Keratinocyte (primary cell): ENCODE results near the gene SYNGR1. TPM values are rescaled to one million over a fixed set of nuclear protein-coding genes. Genes with fewer than 3 reads are reported as not detected.

Experiments
- DNase-seq: peaks from one replicate; pipeline ENCODE4 v3.0.0-alpha.2; 2011; ENCODE audit warnings: low read depth, missing footprints, low spot score
- FAIRE-seq: peaks from 2 replicates; lab custom pipeline; 2011; peaks lifted over from hg19 to GRCh38; lab: Jason Lieb, UNC
- H2AFZ ChIP-seq: 2 replicates; pipeline ENCODE4 v1.6.0; 2012; ENCODE audit warnings: low read length, control low read depth, inconsistent platforms; ENCODE audit not compliant: control insufficient read depth
- H3K27ac ChIP-seq: 2 replicates; pipeline ENCODE4 v1.5.1; 2011; ENCODE audit warnings: low read length; ENCODE audit not compliant: control insufficient read depth, insufficient read depth
- H3K27me3 ChIP-seq: 3 replicates; pipeline ENCODE4 v1.6.0; 2011; ENCODE audit warnings: low read length; ENCODE audit not compliant: control insufficient read depth, insufficient read depth; ENCODE audit errors: extremely low read depth
- H3K36me3 ChIP-seq, 2 experiments: 2 replicates in 1 of 2; 3 replicates in 1 of 2; pipeline ENCODE4 v1.5.1; 2011; ENCODE audit warnings: low read length in 2 of 2, mild to moderate bottlenecking in 1 of 2; ENCODE audit not compliant: control insufficient read depth in 2 of 2, insufficient read depth in 2 of 2; ENCODE audit errors: extremely low read depth in 1 of 2
- H3K4me1 ChIP-seq: 3 replicates; pipeline ENCODE4 v1.5.1; 2011; ENCODE audit warnings: low read length; ENCODE audit not compliant: control insufficient read depth, insufficient read depth; ENCODE audit errors: extremely low read depth
- H3K4me2 ChIP-seq: 3 replicates; pipeline ENCODE4 v1.6.0; 2011; ENCODE audit warnings: low read depth, low read length; ENCODE audit not compliant: control insufficient read depth, insufficient read depth; ENCODE audit errors: extremely low read depth
- H3K4me3 ChIP-seq, 3 experiments: fragments of 200-600 bp in 1 of 3; sonication (generic) in 1 of 3; 2 replicates in 2 of 3; 3 replicates in 1 of 3; pipeline ENCODE4 v1.5.1; 2011 to 2016; ENCODE audit warnings: low read length in 3 of 3, mild to moderate bottlenecking in 3 of 3, control low read depth in 2 of 3, inconsistent platforms in 1 of 3, low read depth in 1 of 3, mixed read lengths in 1 of 3, mixed run types in 1 of 3, moderate library complexity in 1 of 3; ENCODE audit not compliant: control insufficient read depth in 2 of 3, insufficient read depth in 2 of 3; ENCODE audit errors: extremely low read depth in 1 of 3
- H3K79me2 ChIP-seq: 2 replicates; pipeline ENCODE4 v1.6.0; 2012; ENCODE audit warnings: low read length; ENCODE audit not compliant: control insufficient read depth, insufficient read depth
- H3K9ac ChIP-seq: 3 replicates; pipeline ENCODE4 v1.6.0; 2011; ENCODE audit warnings: low read length; ENCODE audit not compliant: control insufficient read depth, insufficient read depth; ENCODE audit errors: extremely low read depth
- H3K9me1 ChIP-seq: 3 replicates; pipeline ENCODE4 v1.6.0; 2011; ENCODE audit warnings: low read length; ENCODE audit not compliant: control insufficient read depth, insufficient read depth; ENCODE audit errors: extremely low read depth
- H3K9me3 ChIP-seq: 2 replicates; pipeline ENCODE4 v1.5.1; 2012; ENCODE audit warnings: low read depth, low read length; ENCODE audit not compliant: control insufficient read depth
- H4K20me1 ChIP-seq: 3 replicates; pipeline ENCODE4 v1.6.0; 2011; ENCODE audit warnings: low read length; ENCODE audit not compliant: control insufficient read depth, insufficient read depth; ENCODE audit errors: extremely low read depth
- CTCF ChIP-seq, 3 experiments: IDR thresholded peaks in 1 of 3; conservative IDR thresholded peaks in 1 of 3; optimal IDR thresholded peaks in 1 of 3; 2 replicates in 2 of 3; 3 replicates in 1 of 3; pipeline versions ENCODE3 to v1.5.1; 2011; ENCODE audit warnings: low read length in 3 of 3, mild to moderate bottlenecking in 3 of 3, moderate library complexity in 2 of 3, control low read depth in 1 of 3, inconsistent platforms in 1 of 3; ENCODE audit not compliant: insufficient read depth in 2 of 3; ENCODE audit errors: extremely low read depth in 1 of 3
- EZH2 ChIP-seq: IDR thresholded peaks from one replicate; pipeline ENCODE4 v1.6.1; 2012; ENCODE audit warnings: inconsistent platforms, mild to moderate bottlenecking, low read length, moderate library complexity
- dilution Hi-C: fragments of 300-500 bp; cut with MboI; formaldehyde crosslinking; loops from one replicate; pipeline ENCODE4 v1.7.0; 2020; ENCODE audit warnings: low sequenced_read_pairs; ENCODE audit not compliant: extremely low pct_ligation_motif_present
- polyA plus RNA-seq, 5 experiments: library from polyadenylated mRNA; depleted of rRNA in 3 of 5; stranded (reverse) in 3 of 5; stranded (forward) in 1 of 5; unstranded in 1 of 5; fragments of >200 nt; gene quantifications; 1 replicate in 1 of 5; 2 replicates in 3 of 5; 3 replicates in 1 of 5; pipeline versions ENCODE4 v1.2.1 to v1.2.3, GENCODE V29; 2011 to 2012; ENCODE audit warnings: missing spikeins in 2 of 5, low read depth in 1 of 5, low replicate concordance in 1 of 5

SYNGR1 gene
- polyA plus RNA-seq, 1 donor (not counting 4 experiments of a cell fraction or from before 2014, with no cell fraction given), result 0.63 TPM

GRCh38 chr22:39405346-39406085, 55.7 kb downstream of the SYNGR1 start:
- Histone ChIP-seq H4K20me1 (no peaks in the 10 kb centered on the region), H3K9me1 (no peaks in the 10 kb centered on the region), H3K4me3 (no peak overlapping the region), H3K4me1 (peaks cover 18% of the 10 kb centered on the region), H3K27me3 (no peaks in the 10 kb centered on the region), H3K79me2 (peaks cover 34% of the 10 kb centered on the region), H2AFZ (no peak overlapping the region), H3K9ac (no peak overlapping the region), H3K36me3 (peaks cover 0 to 3% of the 10 kb centered on the region in 2 experiments), H3K9me3 (no peaks in the 10 kb centered on the region), H3K27ac (no peak overlapping the region), H3K4me2 (no peak overlapping the region)
- TF ChIP-seq CTCF (optimal IDR thresholded peaks at IDR 0.05 in 1 of 3, IDR thresholded peaks at IDR 0.05 in 1 of 3, conservative IDR thresholded peaks at IDR 0.05 in 1 of 3; ENCODE audit: extremely low read depth in 1 of 3, insufficient read depth in 2 of 3, low read length in 3 of 3) (no peak), EZH2 (no peak)
- DNase-seq (no peak), FAIRE-seq (no peak)
- dilution Hi-C loops, result no loop called here

- Histone ChIP-seq H3K4me1 (peaks cover 12% of the 10 kb centered on the region), H2AFZ (peak overlapping the region; percentile 51), H3K27me3 (no peaks in the 10 kb centered on the region), H3K27ac (peak overlapping the region; percentile 56), H3K79me2 (peaks cover 15% of the 10 kb centered on the region), H3K9me1 (no peaks in the 10 kb centered on the region), H3K4me3 (no peak overlapping the region), H3K9ac (peak overlapping the region; percentile 47), H3K36me3 (peaks cover 0 to 3% of the 10 kb centered on the region in 2 experiments), H4K20me1 (no peaks in the 10 kb centered on the region), H3K4me2 (peak overlapping the region; percentile 62), H3K9me3 (no peaks in the 10 kb centered on the region)
- peak; percentile 44 for FAIRE-seq
- TF ChIP-seq CTCF (optimal IDR thresholded peaks at IDR 0.05 in 1 of 3, IDR thresholded peaks at IDR 0.05 in 1 of 3, conservative IDR thresholded peaks at IDR 0.05 in 1 of 3; ENCODE audit: extremely low read depth in 1 of 3, insufficient read depth in 2 of 3, low read length in 3 of 3) (no peak), EZH2 (no peak)
- no peak for DNase-seq
- dilution Hi-C loops, result no loop called here
These were observed 58.4 kb downstream of the SYNGR1 start for GRCh38 chr22:39408173-39408572.
